GM12878 (cell line): ENCODE data around the gene FCHSD2. TPM values are rescaled to one million over a fixed set of nuclear protein-coding genes. Genes with fewer than 3 reads are reported as not detected.

Source experiments
- ATAC-seq: fragments of 200-7000 bp; cut with Tn5 transposase; 3 replicates; pipeline ENCODE4 v1.9.1; 2020; ENCODE audit warnings: mild to moderate bottlenecking, moderate library complexity
- BruUV-seq: library from RNA; stranded (reverse); fragments of 400-500 nt; replicated peaks from 2 replicates; lab custom pipeline; 2021; lab: Mats Ljungman, UMichigan
- CTCF ChIA-PET: fragments of 300-600 bp; sonication (Branson Sonifier 250); formaldehyde crosslinking; extraction: SDS; loops from one replicate; lab custom pipeline; 2021; ENCODE audit warnings: inconsistent platforms; lab: Yijun Ruan, JAX
- POLR2A ChIA-PET: fragments of 350-600 bp; formaldehyde crosslinking; extraction: SDS; loops from one replicate; lab custom pipeline; 2021; ENCODE audit warnings: inconsistent platforms; lab: Charles Lee
- RAD21 ChIA-PET: fragments of 300-600 bp; sonication (Branson Sonifier 250); formaldehyde crosslinking; loops from one replicate; lab custom pipeline; 2023; ENCODE audit warnings: antibody characterized with exemption; ENCODE audit not compliant: unreplicated experiment; lab: Charles Lee
- SMC1A ChIA-PET: fragments of 300-600 bp; sonication (Branson Sonifier 250); formaldehyde crosslinking; loops from one replicate; lab custom pipeline; 2023; ENCODE audit not compliant: unreplicated experiment, uncharacterized antibody; lab: Charles Lee
- DNase-seq: peaks from one replicate; pipeline ENCODE4 v3.0.0-alpha.2; 2011; ENCODE audit warnings: low read depth, low spot score
- FAIRE-seq: peaks from 3 replicates; lab custom pipeline; 2011; peaks lifted over from hg19 to GRCh38; lab: Jason Lieb, UNC
- H2AFZ ChIP-seq: 2 replicates; pipeline ENCODE4 v1.6.0; 2011; ENCODE audit warnings: low read depth, low read length, control low read depth; ENCODE audit not compliant: control insufficient read depth
- H3K27ac ChIP-seq: 2 replicates; pipeline ENCODE4 v1.5.1; 2011; ENCODE audit warnings: control low read depth; ENCODE audit not compliant: control insufficient read depth, insufficient read depth
- H3K27me3 ChIP-seq, 2 experiments: replicated peaks in 1 of 2; 2 replicates each; pipeline versions ENCODE4 v1.6.0 to v1.6.1; 2011; ENCODE audit warnings: low read length in 1 of 2; ENCODE audit not compliant: control insufficient read depth in 2 of 2, insufficient read depth in 2 of 2
- H3K36me3 ChIP-seq, 2 experiments: 2 replicates each; pipeline ENCODE4 v1.5.1; 2011; ENCODE audit warnings: low read length in 1 of 2; ENCODE audit not compliant: control insufficient read depth in 2 of 2, insufficient read depth in 2 of 2
- H3K4me1 ChIP-seq: 2 replicates; pipeline ENCODE4 v1.6.1; 2011; ENCODE audit warnings: mild to moderate bottlenecking, low read length, moderate library complexity, mixed read lengths; ENCODE audit not compliant: control insufficient read depth, insufficient read depth
- H3K4me2 ChIP-seq: 2 replicates; pipeline ENCODE4 v1.6.0; 2011; ENCODE audit warnings: control low read depth; ENCODE audit not compliant: control insufficient read depth, insufficient read depth
- H3K4me3 ChIP-seq: fragments of 200-600 bp; sonication (generic); 2 replicates; pipeline ENCODE4 v1.5.1; 2016
- H3K79me2 ChIP-seq: 2 replicates; pipeline ENCODE4 v1.6.0; 2011; ENCODE audit warnings: low read length; ENCODE audit not compliant: control insufficient read depth, insufficient read depth
- H3K9ac ChIP-seq: 2 replicates; pipeline ENCODE4 v1.8.0; 2011; ENCODE audit warnings: low read length, control low read depth, mixed read lengths; ENCODE audit not compliant: control insufficient read depth, insufficient read depth
- H3K9me3 ChIP-seq: replicated peaks from 3 replicates; pipeline ENCODE4 v1.5.1; 2011; ENCODE audit warnings: mild to moderate bottlenecking, low read length; ENCODE audit not compliant: control insufficient read depth, insufficient read depth
- H4K20me1 ChIP-seq: 2 replicates; pipeline ENCODE4 v1.6.0; 2011; ENCODE audit not compliant: control insufficient read depth, insufficient read depth
- EZH2 ChIP-seq: IDR thresholded peaks from 2 replicates; pipeline ENCODE4 v1.6.1; 2012; ENCODE audit warnings: low read depth, mild to moderate bottlenecking, control low read depth, inconsistent platforms, low read length, borderline replicate concordance; ENCODE audit not compliant: control insufficient read depth
- HCFC1 ChIP-seq: fragments of 150-350 bp; IDR thresholded peaks from 2 replicates; pipeline ENCODE4 v1.6.1; 2014; ENCODE audit warnings: low read length
- IRF5 ChIP-seq: fragments of 450-650 bp; IDR thresholded peaks from 2 replicates; pipeline ENCODE4 v1.6.1; 2017; ENCODE audit warnings: borderline replicate concordance
- JUND ChIP-seq: IDR thresholded peaks from 2 replicates; pipeline ENCODE4 v1.6.1; 2012; ENCODE audit warnings: low read depth, mild to moderate bottlenecking, low read length, improper control_type of control experiment, moderate library complexity
- MYC ChIP-seq: IDR thresholded peaks from 2 replicates; pipeline ENCODE4 v1.6.1; 2011; ENCODE audit warnings: mild to moderate bottlenecking, low read length, moderate library complexity, inconsistent platforms; ENCODE audit not compliant: insufficient read depth, insufficient replicate concordance, insufficient read length, severe bottlenecking
- NFIC ChIP-seq: IDR thresholded peaks from 2 replicates; pipeline ENCODE4 v1.6.1; 2012; ENCODE audit warnings: low read depth, mild to moderate bottlenecking, inconsistent platforms, low read length, moderate library complexity
- PBX3 ChIP-seq: IDR thresholded peaks from 2 replicates; pipeline ENCODE4 v1.6.1; 2011; ENCODE audit warnings: mild to moderate bottlenecking, low read depth, low read length, moderate library complexity; ENCODE audit not compliant: insufficient replicate concordance
- RBBP5 ChIP-seq: fragments of 200-600 bp; sonication (generic); conservative IDR thresholded peaks from 2 replicates; pipeline ENCODE4 v1.6.1; 2016
- SMAD1 ChIP-seq: fragments of 450-650 bp; IDR thresholded peaks from 2 replicates; pipeline ENCODE4 v1.6.1; 2018; ENCODE audit warnings: mild to moderate bottlenecking, low read depth; ENCODE audit not compliant: partially characterized antibody
- SUPT20H ChIP-seq: IDR thresholded peaks from 2 replicates; pipeline ENCODE4 v1.6.1; 2011; ENCODE audit warnings: low read depth, mild to moderate bottlenecking, low read length, moderate library complexity, borderline replicate concordance; ENCODE audit not compliant: control insufficient read depth
- USF2 ChIP-seq: IDR thresholded peaks from 2 replicates; pipeline ENCODE4 v1.6.1; 2011; ENCODE audit warnings: low read depth, low read length, improper control_type of control experiment, borderline replicate concordance
- ZZZ3 ChIP-seq: IDR thresholded peaks from 2 replicates; pipeline ENCODE4 v1.6.1; 2011; ENCODE audit warnings: low read depth; ENCODE audit not compliant: control insufficient read depth, insufficient read length
- WGBS: methylation state at CpG from one replicate; pipeline ENCODE4 v1.1.6; 2016; ENCODE audit warnings: low lambda C conversion rate; ENCODE audit not compliant: insufficient replicate concordance, insufficient coverage; ENCODE audit errors: missing lambda C conversion rate; 5-methylcytosine and 5-hydroxymethylcytosine counted together
- in situ Hi-C: fragments of 300-500 bp; cut with MboI; formaldehyde crosslinking; loops from 9 replicates; pipeline ENCODE4 v1.14.3; 2018; ENCODE audit warnings: mixed read lengths
- intact Hi-C: fragments of 100-400 bp; cut with micrococcal nuclease; formaldehyde crosslinking; loops from one replicate; pipeline ENCODE4 v1.14.2; 2022; ENCODE audit not compliant: unreplicated experiment
- polyA plus RNA-seq, 11 experiments: library from polyadenylated mRNA; depleted of rRNA in 4 of 11; unstranded in 6 of 11; stranded (reverse) in 5 of 11; fragments of >200 nt; fragmentation: Nextera tagmentation in 4 of 11; fragmentation: Illumina TruSeq in 1 of 11; extraction: Ambion mirVana in 4 of 11; extraction: Trizol in 1 of 11; gene quantifications; 1 replicate in 1 of 11; 2 replicates in 10 of 11; pipeline versions ENCODE4 v1.2.1 to v1.2.3, GENCODE V29; 2011 to 2016; ENCODE audit warnings: inconsistent platforms in 2 of 11, missing spikeins in 2 of 11, low read depth in 1 of 11
- total RNA-seq, 4 experiments: library from RNA; depleted of rRNA in 3 of 4; stranded (reverse); fragments of >200 nt in 3 of 4; fragmentation: Illumina TruSeq in 1 of 4; extraction: Trizol in 1 of 4; gene quantifications; 2 replicates each; pipeline versions ENCODE4 v1.2.1 to v1.2.3, GENCODE V29; 2013 to 2021

FCHSD2 gene
- total and polyA plus RNA-seq, 10 of the 15 experiments (the other 5 are each of a cell fraction or from before 2014, with no cell fraction given) = 13.2 to 89.8 (median 47.8) TPM

GRCh38 chr11:72789493-72790131 lies 352.5 kb downstream of the FCHSD2 start:
- peaks cover 33% of the 10 kb centered on the region for H3K4me1 ChIP-seq
- TF ChIP-seq SUPT20H (no peak), EZH2 (no peak), JUND (no peak), MYC (no peak), PBX3 (no peak), ZZZ3 (no peak), SMAD1 (no peak), IRF5 (no peak), USF2 (no peak), HCFC1 (no peak), RBBP5 (no peak), NFIC (no peak)
- in situ Hi-C loops = loop anchor here (10.0 kb wide), 1 partner anchor 65 kb away; no protein-coding TSS in a partner anchor
- no peak overlapping the region for H3K4me2 ChIP-seq
- intact Hi-C loops = loop anchor here (5.0 kb wide), 1 partner anchor 47 kb away; no protein-coding TSS in a partner anchor
- H3K27me3 ChIP-seq = no peaks in the 10 kb centered on the region
- POLR2A ChIA-PET = no interaction called here
- RAD21 ChIA-PET = interaction anchor here (10.5 kb wide), 1 partner anchor 64 kb away, joined by 256 read pairs; no protein-coding TSS in a partner anchor
- CTCF ChIA-PET = interaction anchor here (0.5 to 15.0 kb wide), 3 partner anchors 37 to 63 kb away, joined by 3 to 469 read pairs (median 3); no protein-coding TSS in a partner anchor
- SMC1A ChIA-PET = interaction anchor here (1.8 kb wide), 1 partner anchor 64 kb away, joined by 7 read pairs; no protein-coding TSS in a partner anchor
- H3K79me2 ChIP-seq = no peaks in the 10 kb centered on the region
- FAIRE-seq (no peak), ATAC-seq (no peak), DNase-seq (no peak)
- no peaks in the 10 kb centered on the region for H4K20me1 ChIP-seq
- no peak overlapping the region for H3K27ac ChIP-seq
- 86% methylated on average over 10 of the region's 10 CpGs for WGBS
- H2AFZ ChIP-seq = no peak overlapping the region
- H3K36me3 ChIP-seq = no peaks in the 10 kb centered on the region
- no peak overlapping the region for H3K4me3 ChIP-seq
- H3K9ac ChIP-seq = no peak overlapping the region
- BruUV-seq = no TSS peak
- H3K9me3 ChIP-seq = no peaks in the 10 kb centered on the region
